Stimulated activated naive CD4-positive, alpha-beta T cell treated with Interleukin-2 at 50 U/mL for 16 hours (primary cell): Measurements from ENCODE around the gene MAOA.
"Not testable (repeated sequence)": the region's sequence is repeated elsewhere in the genome, so short reads cannot be mapped to it uniquely, and the experiment has no call there.

Experiments
- DNase-seq: peaks from one replicate; lab custom pipeline; 2025; lab: John Stamatoyannopoulos, UW

Gene MAOA

DNA sequence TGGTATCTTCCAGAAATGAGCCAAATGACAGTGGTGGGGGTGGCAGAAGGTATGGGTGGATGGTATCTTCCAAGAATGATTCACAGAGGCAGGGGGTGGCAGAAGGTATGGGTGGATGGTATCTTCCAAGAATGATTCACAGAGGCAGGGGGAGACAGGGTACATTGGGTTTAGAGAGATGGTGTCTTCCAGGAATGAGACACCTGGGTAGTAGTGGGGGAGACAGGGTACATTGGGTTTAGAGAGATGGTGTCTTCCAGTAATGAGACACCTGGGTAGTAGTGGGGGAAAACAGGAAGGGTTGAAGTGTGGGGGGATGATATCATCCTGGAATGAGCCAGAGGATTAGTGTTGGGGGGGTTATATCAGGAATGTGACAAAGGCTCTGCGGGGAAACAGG is 62.0 kb downstream of the MAOA start:
- no peak for DNase-seq

DNA sequence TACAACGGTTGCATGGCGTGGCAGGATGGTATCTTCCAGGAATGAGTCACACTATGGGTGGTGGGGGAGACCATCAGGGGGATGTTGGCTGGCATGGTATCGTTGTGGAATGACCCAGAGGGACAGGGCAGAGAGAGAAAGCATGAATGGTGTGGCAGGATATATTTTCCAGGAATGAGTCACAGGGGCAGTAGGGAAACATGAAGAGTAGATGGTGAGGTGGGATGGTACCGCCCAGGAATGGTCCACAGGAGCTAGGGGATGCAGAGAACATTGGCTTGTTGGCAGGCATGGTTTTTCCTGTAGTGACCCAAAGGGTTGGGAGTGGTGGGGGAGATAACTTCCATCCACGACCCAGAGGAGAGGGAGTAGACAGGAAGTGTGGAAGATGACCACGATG is 62.4 kb downstream of the MAOA start:
- DNase-seq: no peak

DNA sequence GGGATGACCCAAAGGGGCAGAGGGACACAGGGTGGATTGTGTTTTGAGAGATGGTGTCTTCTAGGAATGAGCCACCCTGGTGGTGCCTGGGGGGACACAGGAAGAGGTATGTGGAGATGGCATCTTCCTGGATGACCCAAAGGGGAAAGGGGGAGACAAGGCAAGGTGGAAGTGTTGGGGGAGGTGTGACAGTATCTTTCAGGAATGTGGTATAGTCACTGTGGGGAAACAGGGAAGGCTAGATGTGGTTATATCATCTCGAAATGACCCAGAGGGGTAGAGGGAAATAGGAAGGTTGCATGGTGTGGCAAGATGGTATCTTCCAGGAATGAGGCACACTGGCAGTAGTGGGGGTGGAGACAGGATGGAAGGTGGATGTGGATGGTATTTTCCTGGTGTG is 62.9 kb downstream of the MAOA start:
- DNase-seq: no peak

DNA sequence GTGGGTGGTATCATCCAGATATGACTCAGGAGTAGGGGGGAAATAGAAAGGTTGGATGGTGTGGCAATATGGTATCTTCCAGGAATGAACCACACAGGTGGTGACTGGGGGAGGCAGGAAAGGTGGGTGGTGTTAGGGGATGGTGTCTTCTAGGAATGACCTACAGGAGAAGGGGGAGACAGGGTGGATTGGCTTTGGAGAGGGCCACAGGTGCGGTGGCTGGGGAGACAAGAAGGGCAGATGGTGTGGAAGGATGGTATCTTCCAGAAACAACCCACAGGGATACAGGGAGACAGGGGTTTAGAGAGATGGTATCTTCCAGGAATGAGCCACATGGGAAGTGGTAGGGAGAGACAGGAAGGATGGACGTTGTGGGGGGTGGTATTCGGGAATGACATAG is 64.0 kb downstream of the MAOA start:
- no peak for DNase-seq

DNA sequence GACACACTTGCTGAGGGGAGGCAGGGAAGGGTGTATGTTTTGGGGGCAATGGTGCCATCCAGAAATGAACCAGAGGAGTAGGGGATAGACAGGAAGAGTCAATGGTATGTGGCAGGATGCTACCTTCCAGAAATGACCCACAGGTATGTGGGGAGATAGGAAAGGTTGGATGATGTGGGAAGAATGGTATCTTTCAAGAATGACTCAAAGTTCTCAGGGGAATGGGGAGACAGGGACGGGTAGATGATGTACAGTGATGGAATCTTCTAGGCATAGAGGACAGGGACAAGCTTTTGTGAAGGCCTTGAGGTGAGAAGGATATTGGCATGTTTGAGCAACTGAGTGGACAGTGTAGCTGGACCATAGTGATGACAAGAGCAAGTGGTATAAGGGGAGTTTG is 64.9 kb downstream of the MAOA start:
- DNase-seq: no peak

DNA sequence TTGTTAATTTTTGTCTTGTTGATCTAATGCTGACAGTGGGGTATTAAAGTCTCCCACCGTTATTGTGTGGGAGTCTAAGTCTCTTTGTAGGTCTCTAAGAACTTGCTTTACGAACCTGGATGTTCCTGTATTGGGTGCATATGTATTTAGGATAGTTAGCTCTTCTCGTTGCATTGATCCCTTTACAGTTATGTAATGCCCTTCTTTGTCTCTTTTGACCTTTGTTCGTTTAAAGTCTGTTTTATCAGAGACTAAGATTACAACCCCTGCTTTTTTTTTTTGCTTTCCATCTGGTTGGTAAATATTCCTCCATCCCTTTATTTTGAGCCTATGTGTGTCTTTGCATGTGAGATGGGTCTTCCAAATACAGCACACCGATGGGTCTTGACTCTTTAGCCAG is 69.1 kb downstream of the MAOA start:
- not testable (repeated sequence) for DNase-seq

DNA sequence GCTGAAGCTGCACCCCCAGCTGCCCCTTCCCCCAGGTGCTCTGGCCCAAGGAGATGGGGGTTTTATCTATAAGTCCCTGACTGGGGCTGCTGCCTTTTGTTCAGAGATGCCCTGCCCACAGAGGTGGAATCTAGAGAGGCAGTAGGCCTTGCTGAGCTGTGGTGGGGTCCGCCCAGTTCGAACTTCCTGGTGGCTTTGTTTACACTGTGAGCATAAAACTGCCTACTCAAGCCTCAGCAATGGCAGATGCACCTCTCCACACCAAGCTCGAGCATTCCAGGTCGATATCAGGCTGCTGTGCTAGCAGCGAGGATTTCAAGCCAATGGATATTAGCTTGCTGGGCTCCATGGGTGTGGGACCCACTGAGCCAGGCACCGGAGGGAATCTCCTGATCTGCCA is 71.2 kb downstream of the MAOA start:
- not testable (repeated sequence) for DNase-seq

DNA sequence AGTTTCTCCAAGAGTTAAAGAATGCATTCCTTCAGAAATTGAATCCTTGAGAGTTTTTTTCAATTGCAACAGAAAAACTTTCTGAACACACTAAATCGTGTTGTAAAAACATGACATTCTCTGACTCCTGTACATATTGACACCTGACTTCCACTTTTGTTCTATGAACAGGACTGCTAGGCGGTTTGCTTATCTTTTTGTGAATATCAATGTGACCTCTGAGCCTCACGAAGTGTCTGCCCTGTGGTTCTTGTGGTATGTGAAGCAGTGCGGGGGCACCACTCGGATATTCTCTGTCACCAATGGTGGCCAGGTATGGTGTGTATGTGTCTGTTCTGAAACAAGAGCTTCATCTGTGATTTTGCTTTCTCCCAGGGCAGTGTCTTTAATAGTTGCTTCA is 71.9 kb downstream of the MAOA start:
- no peak for DNase-seq

DNA sequence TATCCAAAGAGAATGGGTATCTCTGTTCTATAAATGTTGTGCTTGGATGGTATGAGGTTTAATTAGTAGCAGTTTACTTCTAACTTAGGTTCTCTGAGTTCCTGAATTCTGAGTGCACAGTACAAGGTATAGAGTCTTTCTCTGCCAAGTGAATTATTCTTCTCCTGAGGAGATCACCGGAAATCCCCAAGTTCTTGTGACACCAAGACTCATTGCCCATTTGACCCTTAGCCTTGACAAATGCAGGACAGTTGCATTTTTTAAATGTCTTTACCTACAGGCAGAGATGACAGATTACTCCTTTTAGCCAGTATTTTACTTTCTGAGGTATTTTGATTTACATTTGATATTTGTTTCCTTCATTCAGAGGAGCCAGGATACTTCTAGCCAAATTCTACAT is 72.9 kb downstream of the MAOA start:
- DNase-seq: no peak

DNA sequence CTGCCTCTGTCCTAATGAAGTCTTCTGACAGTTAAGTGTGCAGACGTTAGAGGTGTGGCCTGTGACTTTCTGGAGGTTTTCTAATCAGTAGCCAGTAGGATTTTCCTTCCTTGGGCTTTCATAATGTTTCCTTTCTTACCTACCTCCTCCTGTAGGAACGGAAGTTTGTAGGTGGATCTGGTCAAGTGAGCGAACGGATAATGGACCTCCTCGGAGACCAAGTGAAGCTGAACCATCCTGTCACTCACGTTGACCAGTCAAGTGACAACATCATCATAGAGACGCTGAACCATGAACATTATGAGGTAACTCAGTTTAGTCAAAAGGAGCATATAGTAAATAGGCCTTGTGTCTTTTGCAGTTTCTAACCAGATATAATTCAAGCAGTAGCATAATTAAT is 75.0 kb downstream of the MAOA start:
- no peak for DNase-seq

DNA sequence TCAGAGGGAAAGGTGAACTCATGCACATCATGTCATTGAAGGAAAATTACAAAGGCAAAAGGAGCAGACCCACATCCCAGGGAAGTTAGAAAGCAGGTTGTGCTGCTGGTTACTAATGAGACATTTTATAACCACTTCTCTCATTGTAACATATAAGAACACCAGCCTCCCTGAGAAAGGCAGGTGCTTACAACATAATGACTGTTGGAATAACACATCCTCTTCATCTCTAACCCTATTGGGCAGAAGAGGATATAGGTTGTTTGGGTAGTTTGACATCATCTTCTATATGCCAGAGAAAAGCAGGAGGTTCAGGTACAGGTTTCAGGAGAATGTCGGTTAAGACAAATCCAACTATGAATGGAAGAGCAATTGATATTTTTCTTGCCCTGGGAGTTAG is 77.6 kb downstream of the MAOA start:
- no peak for DNase-seq

DNA sequence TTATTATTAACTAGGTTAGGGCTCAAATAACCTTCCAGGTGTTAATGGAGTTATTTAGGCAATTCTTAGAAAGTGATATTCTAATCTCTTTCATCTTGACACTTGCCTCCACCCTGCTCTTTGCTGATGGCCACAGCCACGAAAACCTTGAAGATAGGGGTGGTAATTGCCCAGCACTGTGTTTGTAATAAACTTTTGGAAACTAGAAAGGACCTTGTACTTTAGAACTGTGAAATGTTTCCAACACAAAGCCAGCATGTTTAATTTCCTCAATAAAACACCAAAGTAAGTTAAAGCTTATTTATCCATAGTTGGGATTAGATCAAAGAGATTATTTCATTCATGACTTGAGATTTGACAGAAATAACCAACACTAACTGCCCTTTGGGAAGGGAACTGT is 78.3 kb downstream of the MAOA start:
- DNase-seq: no peak

DNA sequence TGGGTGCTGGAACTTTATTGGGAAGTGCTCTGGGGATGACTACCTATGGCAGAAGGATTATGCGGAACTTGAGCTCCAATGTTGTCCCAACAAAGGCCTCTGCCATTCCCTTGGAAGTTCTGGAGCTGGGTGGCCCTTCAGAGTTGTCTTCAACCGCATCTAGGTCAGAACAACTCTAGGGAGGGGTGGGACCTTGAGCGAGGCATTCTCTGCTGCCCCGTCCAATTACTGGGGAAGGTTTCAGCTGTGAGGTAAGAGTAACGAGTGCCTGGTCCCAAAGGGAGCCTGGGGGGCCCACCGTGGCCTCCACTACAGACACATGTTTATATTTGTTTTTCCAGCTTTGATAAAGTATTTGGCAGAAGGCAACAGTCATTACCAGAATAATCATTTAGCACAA is 79.4 kb downstream of the MAOA start:
- no peak for DNase-seq

DNA sequence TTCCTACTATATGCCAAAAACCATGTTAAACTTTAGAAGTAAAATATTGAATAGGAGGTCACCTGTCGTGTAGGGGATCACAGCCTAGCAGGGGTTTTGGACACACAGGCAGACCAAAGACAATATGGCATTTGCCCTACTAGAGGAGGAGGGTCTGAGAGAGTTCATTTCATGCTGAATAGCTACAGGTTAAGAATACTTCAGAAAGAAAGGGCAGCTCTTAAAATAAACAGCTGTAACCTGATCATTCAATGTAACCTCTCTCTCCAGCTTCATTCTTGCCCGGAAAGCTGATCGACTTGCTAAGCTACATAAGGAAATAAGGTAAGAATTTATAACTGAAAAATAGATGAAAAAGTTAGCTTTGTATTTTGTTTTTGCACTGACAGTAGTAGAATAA is 79.9 kb downstream of the MAOA start:
- no peak for DNase-seq

DNA sequence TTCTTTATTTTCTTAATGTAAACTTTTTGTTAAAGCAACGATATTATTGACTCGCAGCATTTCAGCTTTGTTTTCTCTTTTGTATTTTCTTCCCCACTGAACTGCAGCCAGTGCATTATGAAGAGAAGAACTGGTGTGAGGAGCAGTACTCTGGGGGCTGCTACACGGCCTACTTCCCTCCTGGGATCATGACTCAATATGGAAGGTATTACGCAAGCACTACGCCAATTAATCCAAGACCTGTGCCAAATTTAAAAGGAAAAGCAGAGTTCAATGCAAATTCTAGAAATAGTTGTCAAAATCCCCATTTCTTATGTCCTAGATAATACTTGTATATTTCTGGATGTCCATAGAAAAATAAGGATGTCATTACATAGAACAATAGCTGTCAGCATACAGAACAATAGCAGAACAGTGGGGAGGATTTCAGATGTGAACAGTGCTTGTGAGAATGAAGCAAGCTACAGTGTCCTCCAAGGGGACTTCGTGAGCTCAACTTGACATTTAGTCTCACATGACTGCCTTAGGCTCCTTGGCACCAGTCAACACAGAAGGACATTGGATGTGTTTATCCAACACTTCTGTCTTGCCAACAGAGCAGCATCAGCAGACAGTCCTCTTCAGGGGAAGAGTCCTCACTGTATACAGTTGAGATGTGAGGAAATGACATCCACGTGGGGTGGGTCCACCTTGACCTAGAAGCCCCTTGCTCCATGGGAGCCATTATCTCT is 85.9 kb downstream of the MAOA start:
- DNase-seq: no peak

DNA sequence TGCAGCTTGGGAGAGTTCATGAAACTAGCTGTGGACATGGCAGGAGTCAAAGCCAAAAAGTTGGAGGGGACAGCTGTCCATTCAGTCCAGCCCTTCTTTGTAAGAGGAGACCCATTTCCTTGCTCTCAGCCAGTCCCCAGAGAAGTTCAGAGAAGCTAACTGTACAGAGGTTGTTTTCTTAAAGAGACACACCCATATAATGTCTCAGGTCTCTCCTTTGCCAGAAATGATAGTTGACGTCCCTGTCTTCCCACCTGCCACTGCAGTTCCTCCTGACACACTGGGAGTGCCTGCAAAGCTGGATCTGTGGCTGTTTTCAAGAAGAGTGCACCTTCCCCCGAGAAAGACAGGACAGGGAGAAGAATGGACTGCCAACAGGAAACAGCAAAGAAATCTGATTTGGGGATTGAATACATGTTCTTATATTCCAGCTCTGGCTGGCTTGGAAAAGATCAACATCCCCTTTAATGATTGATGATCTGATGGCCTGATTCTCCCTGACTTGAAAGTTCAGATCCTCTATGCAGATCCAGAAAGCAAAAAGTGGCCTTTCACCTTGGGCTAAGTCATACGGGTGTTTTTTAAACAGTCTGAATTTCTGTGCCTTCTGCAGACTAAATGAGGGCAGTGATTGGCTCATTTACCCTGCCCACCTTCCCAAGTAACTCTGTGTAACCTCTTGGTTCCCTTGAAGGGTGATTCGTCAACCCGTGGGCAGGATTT is 87.2 kb downstream of the MAOA start:
- no peak for DNase-seq

DNA sequence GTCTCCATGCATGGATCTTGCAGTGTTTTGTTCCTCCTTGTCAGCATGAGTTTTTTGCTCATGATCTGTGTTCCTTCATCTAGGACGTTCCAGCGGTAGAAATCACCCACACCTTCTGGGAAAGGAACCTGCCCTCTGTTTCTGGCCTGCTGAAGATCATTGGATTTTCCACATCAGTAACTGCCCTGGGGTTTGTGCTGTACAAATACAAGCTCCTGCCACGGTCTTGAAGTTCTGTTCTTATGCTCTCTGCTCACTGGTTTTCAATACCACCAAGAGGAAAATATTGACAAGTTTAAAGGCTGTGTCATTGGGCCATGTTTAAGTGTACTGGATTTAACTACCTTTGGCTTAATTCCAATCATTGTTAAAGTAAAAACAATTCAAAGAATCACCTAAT is 88.2 kb downstream of the MAOA start:
- no peak for DNase-seq

DNA sequence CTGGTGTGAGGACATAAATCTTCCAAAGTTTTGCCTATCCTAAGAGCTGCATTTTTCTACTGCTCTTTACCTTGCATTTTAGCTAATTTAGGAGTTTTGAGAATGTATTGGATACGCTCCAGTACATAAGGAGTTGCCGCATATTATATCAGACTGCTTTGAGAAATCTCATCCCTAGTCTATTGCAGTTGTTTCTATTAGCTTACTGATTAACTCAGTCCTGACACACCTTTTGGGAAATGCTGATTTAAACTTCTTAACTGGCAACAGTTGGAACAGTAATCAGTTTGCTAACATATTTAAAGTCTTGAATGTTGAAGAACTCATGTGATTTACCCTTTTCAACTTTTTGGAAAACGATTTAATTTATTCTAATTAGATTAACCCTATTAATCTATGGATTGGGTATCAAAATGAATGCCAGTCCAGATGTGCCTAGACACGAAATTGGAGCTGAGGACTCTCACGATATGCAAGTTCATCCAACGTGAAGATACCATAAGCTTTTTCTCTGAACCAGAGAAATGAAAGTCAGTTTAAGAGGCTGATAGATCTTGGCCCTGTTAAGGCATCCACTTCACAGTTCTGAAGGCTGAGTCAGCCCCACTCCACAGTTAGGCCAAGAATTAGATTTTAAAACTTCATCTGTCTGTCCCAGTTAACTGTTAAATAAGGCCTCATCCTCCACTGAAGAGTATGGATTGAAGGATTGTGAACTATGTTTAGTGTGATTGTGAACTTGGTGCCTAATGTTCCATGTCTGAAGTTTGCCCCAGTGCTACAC is 90.0 kb downstream of the MAOA start:
- no peak for DNase-seq

DNA sequence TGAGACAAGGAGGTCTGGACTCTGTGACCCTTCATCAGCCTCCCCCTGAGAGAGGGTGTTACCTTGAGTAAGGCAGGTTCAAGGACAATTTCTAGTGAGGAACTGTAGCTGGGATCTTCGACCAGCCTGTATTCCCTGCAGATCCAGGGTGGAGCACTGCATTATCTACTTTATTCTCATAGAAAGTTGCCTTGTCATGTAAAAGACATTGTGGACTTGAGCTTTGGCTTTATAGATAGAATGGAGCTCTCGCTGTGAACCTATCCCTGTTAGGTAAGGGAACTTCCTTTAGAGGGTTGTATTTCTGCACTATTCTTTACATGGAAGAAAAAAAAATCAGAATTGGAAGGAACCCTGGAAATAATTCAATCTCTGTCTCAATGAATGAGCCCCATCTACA is 91.4 kb downstream of the MAOA start:
- DNase-seq: no peak

DNA sequence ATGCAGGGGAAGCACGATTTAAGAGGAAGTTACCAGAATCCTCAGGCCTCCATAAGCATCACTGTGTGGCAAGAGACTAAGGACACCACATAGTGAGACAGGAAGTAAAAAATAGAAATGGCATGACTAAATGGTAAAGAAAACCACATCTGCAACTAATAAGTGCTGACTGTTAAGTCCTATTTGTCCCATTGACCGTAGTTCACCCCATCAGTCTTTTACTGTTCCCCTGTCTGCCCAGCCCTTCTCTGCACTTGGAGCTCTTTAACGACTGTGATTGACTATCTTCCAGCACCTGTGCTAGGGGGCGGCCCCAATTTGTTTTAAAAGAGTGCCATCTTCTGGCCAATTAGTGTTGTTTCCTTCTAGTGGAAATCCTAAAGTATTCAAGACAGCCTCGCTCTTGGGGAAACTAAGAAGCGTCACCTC is 94.2 kb downstream of the MAOA start:
- DNase-seq: peak; percentile 13

DNA sequence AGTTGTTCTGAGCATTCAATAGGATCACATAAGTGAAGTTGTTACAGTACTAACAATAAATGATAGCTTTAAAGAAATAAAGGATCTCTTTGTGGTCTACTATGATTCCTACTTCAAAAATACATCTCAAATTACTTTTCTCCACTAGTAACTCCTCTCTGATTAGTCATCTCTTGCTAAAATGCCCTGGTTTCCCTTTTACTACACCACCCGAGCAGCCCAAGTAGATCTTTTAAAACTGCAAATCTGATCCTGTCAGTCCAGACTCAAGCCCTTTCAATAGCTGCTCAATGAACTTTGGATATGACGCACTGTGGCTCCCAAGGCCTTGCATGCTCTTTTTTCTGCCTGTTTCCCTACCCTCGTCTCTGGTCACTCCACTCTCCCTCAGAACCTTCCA is 97.5 kb downstream of the MAOA start:
- DNase-seq: no peak

DNA sequence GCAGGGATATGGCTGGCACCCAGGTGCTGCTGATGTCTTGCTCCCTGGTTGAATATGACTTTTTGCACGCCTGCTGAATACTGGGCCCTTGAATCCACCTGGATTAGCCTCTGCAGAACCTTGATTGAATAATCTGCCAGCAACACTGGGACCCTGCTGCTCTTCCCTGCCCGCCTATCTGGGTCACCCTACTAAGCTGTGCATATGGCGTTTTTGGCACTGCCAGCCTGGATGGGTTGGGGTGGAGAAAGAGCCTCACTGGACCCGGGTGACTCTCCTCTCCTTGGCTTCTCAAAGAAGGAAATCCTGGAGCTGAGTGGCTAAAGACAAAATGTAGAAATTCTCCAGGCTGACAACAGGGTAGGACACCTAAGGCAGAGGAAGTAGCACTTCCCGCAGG is 100.0 kb downstream of the MAOA start:
- DNase-seq: no peak

DNA sequence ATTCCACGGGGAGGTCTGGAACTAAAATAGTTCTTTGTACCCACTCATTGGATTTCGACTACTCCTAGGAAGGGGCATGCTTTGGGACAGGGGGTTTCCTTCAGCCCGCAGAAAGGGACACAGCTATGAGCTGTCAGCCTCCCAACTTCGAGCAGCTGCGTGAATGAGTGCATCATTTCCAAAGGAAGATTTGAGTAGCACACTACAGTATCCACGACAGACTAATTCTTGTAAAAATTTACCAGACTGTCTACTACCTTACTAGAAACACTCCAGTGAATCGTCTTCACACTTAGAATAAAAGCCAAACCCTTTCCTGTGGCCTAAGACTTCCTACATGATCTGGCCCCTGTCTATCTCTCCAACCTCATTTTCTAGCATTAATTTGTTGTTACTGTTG is 101.9 kb downstream of the MAOA start:
- no peak for DNase-seq
